IMR-90 (cell line): ENCODE data around the gene UBA5.

Experiments used
- BHLHE40 ChIP-seq: fragments of 150-350 bp; IDR thresholded peaks from 2 replicates; pipeline ENCODE4 v1.6.1; 2016; ENCODE audit warnings: mild to moderate bottlenecking, low read depth, low read length
- CEBPB ChIP-seq: IDR thresholded peaks from 2 replicates; pipeline ENCODE4 v1.6.1; 2012; ENCODE audit warnings: low read depth, low read length, improper control_type of control experiment
- FOS ChIP-seq: fragments of 150-350 bp; IDR thresholded peaks from 2 replicates; pipeline ENCODE4 v1.6.1; 2016; ENCODE audit warnings: low read depth, low read length
- MXI1 ChIP-seq: IDR thresholded peaks from 2 replicates; pipeline ENCODE4 v1.6.1; 2012; ENCODE audit warnings: low read depth, mild to moderate bottlenecking, low read length, moderate library complexity, borderline replicate concordance
- NFE2L2 ChIP-seq: fragments of 150-350 bp; IDR thresholded peaks from 2 replicates; pipeline ENCODE4 v1.6.1; 2016; ENCODE audit warnings: low read depth, mild to moderate bottlenecking, low read length
- POLR2A ChIP-seq: IDR thresholded peaks from 2 replicates; pipeline ENCODE4 v1.6.1; 2012; ENCODE audit warnings: mild to moderate bottlenecking, low read depth, low read length
- RAD21 ChIP-seq: IDR thresholded peaks from 2 replicates; pipeline ENCODE4 v1.6.1; 2012; ENCODE audit warnings: low read length, improper control_type of control experiment
- RCOR1 ChIP-seq: IDR thresholded peaks from 2 replicates; pipeline ENCODE4 v1.6.1; 2012; ENCODE audit warnings: mild to moderate bottlenecking, low read length, improper control_type of control experiment; ENCODE audit not compliant: insufficient replicate concordance
- RFX5 ChIP-seq: IDR thresholded peaks from 2 replicates; pipeline ENCODE4 v1.8.0; 2012; ENCODE audit warnings: low read depth, mild to moderate bottlenecking, low read length, moderate library complexity
- SMC3 ChIP-seq: fragments of 150-350 bp; IDR thresholded peaks from 2 replicates; pipeline ENCODE4 v1.6.1; 2016; ENCODE audit warnings: low read depth, mild to moderate bottlenecking, antibody characterized with exemption, low read length, moderate library complexity
- TF ChIP-seq, protein P1 (sequence below): conservative IDR thresholded peaks from 2 replicates; pipeline ENCODE4 v1.5.1; 2012; ENCODE audit warnings: mild to moderate bottlenecking, low read depth, low read length, improper control_type of control experiment
- TF ChIP-seq, protein P2 (sequence below): fragments of 150-350 bp; IDR thresholded peaks from 2 replicates; pipeline ENCODE4 v1.6.1; 2017; ENCODE audit warnings: mild to moderate bottlenecking, antibody characterized with exemption, low read length, low read depth

GRCh38 chr3:132660811-132661070, 612 bp downstream of the UBA5 start:
- TF ChIP-seq POLR2A = no peak
- TF ChIP-seq, protein P1, sequence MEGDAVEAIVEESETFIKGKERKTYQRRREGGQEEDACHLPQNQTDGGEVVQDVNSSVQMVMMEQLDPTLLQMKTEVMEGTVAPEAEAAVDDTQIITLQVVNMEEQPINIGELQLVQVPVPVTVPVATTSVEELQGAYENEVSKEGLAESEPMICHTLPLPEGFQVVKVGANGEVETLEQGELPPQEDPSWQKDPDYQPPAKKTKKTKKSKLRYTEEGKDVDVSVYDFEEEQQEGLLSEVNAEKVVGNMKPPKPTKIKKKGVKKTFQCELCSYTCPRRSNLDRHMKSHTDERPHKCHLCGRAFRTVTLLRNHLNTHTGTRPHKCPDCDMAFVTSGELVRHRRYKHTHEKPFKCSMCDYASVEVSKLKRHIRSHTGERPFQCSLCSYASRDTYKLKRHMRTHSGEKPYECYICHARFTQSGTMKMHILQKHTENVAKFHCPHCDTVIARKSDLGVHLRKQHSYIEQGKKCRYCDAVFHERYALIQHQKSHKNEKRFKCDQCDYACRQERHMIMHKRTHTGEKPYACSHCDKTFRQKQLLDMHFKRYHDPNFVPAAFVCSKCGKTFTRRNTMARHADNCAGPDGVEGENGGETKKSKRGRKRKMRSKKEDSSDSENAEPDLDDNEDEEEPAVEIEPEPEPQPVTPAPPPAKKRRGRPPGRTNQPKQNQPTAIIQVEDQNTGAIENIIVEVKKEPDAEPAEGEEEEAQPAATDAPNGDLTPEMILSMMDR = no peak
- TF ChIP-seq CEBPB = no peak
- no peak for TF ChIP-seq MXI1
- TF ChIP-seq RFX5 = no peak
- TF ChIP-seq SMC3 = no peak
- no peak for TF ChIP-seq NFE2L2
- TF ChIP-seq RAD21 = no peak
- no peak for TF ChIP-seq RCOR1
- no peak for TF ChIP-seq BHLHE40
- no peak for TF ChIP-seq FOS
- TF ChIP-seq, protein P2, sequence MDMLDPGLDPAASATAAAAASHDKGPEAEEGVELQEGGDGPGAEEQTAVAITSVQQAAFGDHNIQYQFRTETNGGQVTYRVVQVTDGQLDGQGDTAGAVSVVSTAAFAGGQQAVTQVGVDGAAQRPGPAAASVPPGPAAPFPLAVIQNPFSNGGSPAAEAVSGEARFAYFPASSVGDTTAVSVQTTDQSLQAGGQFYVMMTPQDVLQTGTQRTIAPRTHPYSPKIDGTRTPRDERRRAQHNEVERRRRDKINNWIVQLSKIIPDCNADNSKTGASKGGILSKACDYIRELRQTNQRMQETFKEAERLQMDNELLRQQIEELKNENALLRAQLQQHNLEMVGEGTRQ = no peak
